Right renal cortex interstitium (tissue), 3 donors: ENCODE data around the gene SYMPK. TPM values are rescaled to one million over a fixed set of nuclear protein-coding genes. Genes with fewer than 3 reads are reported as not detected.

Experiments
- DNase-seq, 3 donors: peaks; one replicate each; pipeline ENCODE4 v3.0.0-alpha.2; 2013; ENCODE audit warnings: low read depth in 3 of 3, low spot score in 2 of 3
- polyA plus RNA-seq, 3 donors: library from polyadenylated mRNA; unstranded; fragments of 120-200 nt; gene quantifications; one replicate each; pipeline ENCODE4 v1.2.1, GENCODE V29; 2013; ENCODE audit not compliant: insufficient read length in 3 of 3

The SYMPK gene
- polyA plus RNA-seq, 3 donors, result 53.8 to 64.9 (median 54.5) TPM

GRCh38 chr19:45827459-45828093 lies 35.4 kb downstream of the SYMPK start:
- DNase-seq, result no peak

- DNase-seq, result no peak
These were observed 36.0 kb downstream of the SYMPK start for GRCh38 chr19:45826934-45827333.

- DNase-seq, result no peak
These were observed 36.7 kb downstream of the SYMPK start for GRCh38 chr19:45825917-45826893.

GRCh38 chr19:45825263-45825605 lies 37.7 kb downstream of the SYMPK start:
- no peak for DNase-seq

- no peak for DNase-seq
These were observed 38.2 kb downstream of the SYMPK start for GRCh38 chr19:45824531-45825262.

GRCh38 chr19:45824041-45824471 lies 38.9 kb downstream of the SYMPK start:
- DNase-seq, result no peak

GRCh38 chr19:45823182-45823581 lies 39.8 kb downstream of the SYMPK start:
- no peak for DNase-seq

GRCh38 chr19:45822716-45823115 lies 40.2 kb downstream of the SYMPK start:
- DNase-seq, result no peak

- no peak for DNase-seq
These were observed 41.4 kb downstream of the SYMPK start for GRCh38 chr19:45821570-45821969.

GRCh38 chr19:45821103-45821521 lies 41.8 kb downstream of the SYMPK start:
- DNase-seq, result no peak

- DNase-seq, result no peak
These were observed 42.4 kb downstream of the SYMPK start for GRCh38 chr19:45820413-45821102.

GRCh38 chr19:45819769-45820168 lies 43.2 kb downstream of the SYMPK start:
- DNase-seq, result no peak

GRCh38 chr19:45817725-45818301 lies 45.1 kb downstream of the SYMPK start:
- DNase-seq, result no peak

- peak; percentile 85 to 90 (median 90) for DNase-seq
These were observed 45.8 kb downstream of the SYMPK start for GRCh38 chr19:45817010-45817724.

GRCh38 chr19:45816236-45817009 lies 46.5 kb downstream of the SYMPK start:
- no peak for DNase-seq

GRCh38 chr19:45815481-45816216 lies 47.3 kb downstream of the SYMPK start:
- peak in 1 of 3 donors; percentile 58 for DNase-seq

GRCh38 chr19:45814851-45815480 lies 48.0 kb downstream of the SYMPK start, which contains the start of gene RSPH6A:
Gene RSPH6A (minus strand): TSS chr19:45815308. CDS start chr19:45815176, 132 bp downstream.
- no peak for DNase-seq
